ENCODE data around the gene ZNF609. TPM values are rescaled to one million over a fixed set of nuclear protein-coding genes. Genes with fewer than 3 reads are reported as not detected.

The ZNF609 gene
- total RNA-seq, 1 donor from 2014 or later = 41.2 TPM

DNA sequence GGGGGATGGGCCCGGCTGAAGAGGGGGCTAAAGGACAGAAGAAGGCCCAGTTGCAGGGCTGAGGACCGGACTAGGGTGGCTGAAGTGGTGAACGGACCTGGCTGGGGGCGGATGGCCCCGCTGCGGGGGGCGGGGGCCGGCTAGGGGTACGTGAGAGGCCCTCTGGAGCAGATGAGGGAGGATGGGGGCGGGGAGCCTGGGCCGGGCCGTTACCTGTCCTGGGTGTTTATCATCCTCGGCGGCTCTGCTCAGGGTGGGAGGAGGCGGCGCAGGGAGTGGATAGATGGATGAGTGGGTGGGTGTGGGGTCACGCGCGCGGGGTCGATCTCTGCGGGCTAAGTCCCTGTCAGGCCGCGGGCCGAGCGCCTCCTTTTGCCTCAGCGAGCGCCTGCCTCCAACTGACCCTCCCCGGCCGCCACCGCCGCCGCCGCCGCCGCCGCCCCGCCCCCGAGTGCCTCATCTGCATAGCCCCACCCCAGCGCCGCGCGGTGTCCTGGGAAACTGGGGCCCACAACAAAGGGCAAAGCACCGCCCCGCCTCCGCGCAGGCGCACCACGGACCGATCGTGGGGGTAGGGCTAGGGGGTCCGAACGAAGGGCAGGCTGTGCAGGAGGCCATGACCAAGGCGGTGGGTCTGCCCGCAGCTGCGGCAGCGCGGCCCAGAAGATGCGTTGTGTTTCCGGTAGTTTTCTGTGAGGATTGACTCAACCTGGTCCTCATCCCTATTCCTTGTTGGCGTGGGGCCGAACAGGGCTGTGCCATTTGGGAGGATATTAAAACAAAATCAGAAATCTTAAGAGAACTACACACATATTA is 242.6 kb downstream of the ZNF609 start:
- TF ChIP-seq, protein P1, sequence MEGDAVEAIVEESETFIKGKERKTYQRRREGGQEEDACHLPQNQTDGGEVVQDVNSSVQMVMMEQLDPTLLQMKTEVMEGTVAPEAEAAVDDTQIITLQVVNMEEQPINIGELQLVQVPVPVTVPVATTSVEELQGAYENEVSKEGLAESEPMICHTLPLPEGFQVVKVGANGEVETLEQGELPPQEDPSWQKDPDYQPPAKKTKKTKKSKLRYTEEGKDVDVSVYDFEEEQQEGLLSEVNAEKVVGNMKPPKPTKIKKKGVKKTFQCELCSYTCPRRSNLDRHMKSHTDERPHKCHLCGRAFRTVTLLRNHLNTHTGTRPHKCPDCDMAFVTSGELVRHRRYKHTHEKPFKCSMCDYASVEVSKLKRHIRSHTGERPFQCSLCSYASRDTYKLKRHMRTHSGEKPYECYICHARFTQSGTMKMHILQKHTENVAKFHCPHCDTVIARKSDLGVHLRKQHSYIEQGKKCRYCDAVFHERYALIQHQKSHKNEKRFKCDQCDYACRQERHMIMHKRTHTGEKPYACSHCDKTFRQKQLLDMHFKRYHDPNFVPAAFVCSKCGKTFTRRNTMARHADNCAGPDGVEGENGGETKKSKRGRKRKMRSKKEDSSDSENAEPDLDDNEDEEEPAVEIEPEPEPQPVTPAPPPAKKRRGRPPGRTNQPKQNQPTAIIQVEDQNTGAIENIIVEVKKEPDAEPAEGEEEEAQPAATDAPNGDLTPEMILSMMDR (IDR thresholded peaks at IDR 0.05; ENCODE audit: unreplicated experiment) = no peak
- Mint-ChIP-seq H3K4me1 (ENCODE audit: unreplicated experiment) (peaks cover 53% of the 10 kb centered on the region), H3K9me3 (ENCODE audit: unreplicated experiment) (no peaks in the 10 kb centered on the region), H3K27me3 (ENCODE audit: unreplicated experiment) (peaks cover 15% of the 10 kb centered on the region), H3K4me3 (ENCODE audit: unreplicated experiment) (peak overlapping the region; percentile 98), H3K36me3 (ENCODE audit: low read depth, unreplicated experiment) (peaks cover 8% of the 10 kb centered on the region), H3K27ac (ENCODE audit: unreplicated experiment) (peak overlapping the region; percentile 89)
- DNase-seq (ENCODE audit: low spot score) = peak; percentile 100

DNA sequence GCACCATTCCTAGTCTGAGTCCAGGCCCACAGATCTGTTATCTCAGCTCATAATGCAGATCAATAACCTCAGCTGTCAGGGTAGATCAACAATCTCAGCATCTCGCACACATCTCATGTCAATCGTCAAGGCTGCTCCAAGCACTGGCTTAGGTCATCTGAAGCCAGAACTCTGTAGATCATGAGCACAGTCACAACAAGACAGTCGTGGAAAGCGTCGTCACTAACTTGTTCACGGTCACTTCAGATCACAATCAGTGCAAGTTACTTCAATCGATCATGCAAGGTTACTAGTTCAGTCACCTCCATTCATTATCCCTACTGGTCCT is 243.2 kb downstream of the ZNF609 start:
- Mint-ChIP-seq H3K36me3 (ENCODE audit: low read depth, unreplicated experiment) (peaks cover 8% of the 10 kb centered on the region), H3K27me3 (ENCODE audit: unreplicated experiment) (peaks cover 15% of the 10 kb centered on the region), H3K4me3 (ENCODE audit: unreplicated experiment) (peak overlapping the region; percentile 98), H3K4me1 (ENCODE audit: unreplicated experiment) (peaks cover 47% of the 10 kb centered on the region), H3K9me3 (ENCODE audit: unreplicated experiment) (no peaks in the 10 kb centered on the region), H3K27ac (ENCODE audit: unreplicated experiment) (peak overlapping the region; percentile 89)
- TF ChIP-seq, protein P1 (IDR thresholded peaks at IDR 0.05; ENCODE audit: unreplicated experiment) = no peak
- no peak for DNase-seq (ENCODE audit: low spot score)

DNA sequence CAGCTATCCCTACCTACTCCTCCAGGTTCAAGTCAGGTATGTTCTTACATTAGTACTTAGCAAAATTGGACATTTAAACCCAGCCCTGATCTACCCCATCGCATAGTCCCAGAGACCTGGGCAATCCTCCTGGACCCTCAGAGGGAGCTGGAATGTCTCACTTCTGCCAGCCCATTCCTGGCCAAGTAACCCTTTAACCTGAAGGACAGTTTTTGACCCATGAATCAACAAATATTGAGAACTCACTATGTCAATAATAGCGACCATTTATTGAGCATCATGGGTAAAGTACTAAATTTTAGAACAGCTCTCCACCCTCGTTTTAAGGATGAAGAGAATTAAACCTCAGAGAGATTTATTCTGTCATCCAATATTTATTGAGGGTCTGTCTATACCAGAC is 244.6 kb downstream of the ZNF609 start:
- H3K4me1 Mint-ChIP-seq (ENCODE audit: unreplicated experiment) = peaks cover 33% of the 10 kb centered on the region
- H3K4me3 Mint-ChIP-seq (ENCODE audit: unreplicated experiment) = no peak overlapping the region
- peaks cover 12% of the 10 kb centered on the region for H3K27me3 Mint-ChIP-seq (ENCODE audit: unreplicated experiment)
- peaks cover 8% of the 10 kb centered on the region for H3K36me3 Mint-ChIP-seq (ENCODE audit: low read depth, unreplicated experiment)
- no peak overlapping the region for H3K27ac Mint-ChIP-seq (ENCODE audit: unreplicated experiment)
- no peaks in the 10 kb centered on the region for H3K9me3 Mint-ChIP-seq (ENCODE audit: unreplicated experiment)
- DNase-seq (ENCODE audit: low spot score) = no peak
- TF ChIP-seq, protein P1 (IDR thresholded peaks at IDR 0.05; ENCODE audit: unreplicated experiment) = no peak

DNA sequence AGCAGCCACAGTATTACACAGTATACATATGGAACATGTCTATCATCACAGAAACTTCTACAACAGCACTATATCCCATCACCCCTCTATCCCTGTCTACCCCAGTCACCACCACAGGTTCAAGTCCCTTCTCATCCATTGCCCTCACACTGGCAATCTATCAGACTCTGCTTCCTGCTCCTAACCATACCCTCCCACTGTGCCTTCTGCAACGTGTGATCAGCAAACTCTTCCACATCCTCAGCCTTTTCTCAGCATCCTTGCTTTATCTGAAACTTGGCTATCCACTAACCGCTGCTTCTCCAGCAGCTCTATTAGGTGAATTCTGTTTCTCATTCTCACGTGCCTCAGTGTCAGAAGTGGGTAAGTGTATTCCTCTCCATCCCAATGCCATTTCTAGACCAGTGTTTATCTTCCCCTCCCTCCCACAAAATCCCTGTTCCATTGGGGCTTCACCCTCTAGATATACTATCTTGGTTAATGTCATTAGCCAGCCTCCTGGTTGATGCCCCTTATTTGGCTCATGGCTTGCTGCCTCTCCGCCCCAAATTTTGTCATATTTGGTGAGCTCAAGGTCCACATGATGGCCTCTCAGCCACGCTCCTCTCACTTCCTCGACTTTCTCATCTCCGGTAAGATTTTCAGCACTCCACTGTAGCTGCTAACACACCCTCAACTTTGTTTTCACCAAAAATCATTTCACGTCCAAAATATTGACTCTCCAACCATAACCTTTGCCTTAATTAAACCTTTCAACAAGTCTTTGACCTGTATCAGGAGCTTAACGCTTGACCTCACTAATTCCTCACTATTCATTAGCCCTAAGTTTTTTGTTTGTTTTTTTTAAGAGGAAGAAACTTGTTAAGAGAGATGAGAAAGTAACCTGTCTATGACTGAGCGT is 245.9 kb downstream of the ZNF609 start:
- H3K27ac Mint-ChIP-seq (ENCODE audit: unreplicated experiment) = peak overlapping the region; percentile 7
- H3K4me1 Mint-ChIP-seq (ENCODE audit: unreplicated experiment) = peaks cover 21% of the 10 kb centered on the region

More for the DNA sequence above, 245.9 kb downstream of the ZNF609 start:
- TF ChIP-seq, protein P1 (IDR thresholded peaks at IDR 0.05; ENCODE audit: unreplicated experiment) = no peak
- no peaks in the 10 kb centered on the region for H3K9me3 Mint-ChIP-seq (ENCODE audit: unreplicated experiment)
- peaks cover 6% of the 10 kb centered on the region for H3K27me3 Mint-ChIP-seq (ENCODE audit: unreplicated experiment)
- DNase-seq (ENCODE audit: low spot score) = no peak
- H3K36me3 Mint-ChIP-seq (ENCODE audit: low read depth, unreplicated experiment) = peaks cover 7% of the 10 kb centered on the region
- no peak overlapping the region for H3K4me3 Mint-ChIP-seq (ENCODE audit: unreplicated experiment)

All from endothelial cell (in vitro differentiated cells).